Peyer's patch (tissue), 4 donors: Measurements from ENCODE around the gene RAD9B. TPM values are rescaled to one million over a fixed set of nuclear protein-coding genes. Genes with fewer than 3 reads are reported as not detected.
"Not testable (repeated sequence)": the region's sequence is repeated elsewhere in the genome, so short reads cannot be mapped to it uniquely, and the experiment has no call there.

Experiments used
- DNase-seq, 3 donors: peaks; one replicate each; pipeline ENCODE4 v3.0.0-alpha.2; 2017 to 2019
- H3K27ac ChIP-seq, 4 donors: fragments of 200-600 bp; sonication (generic); one replicate each; pipeline ENCODE4 v1.5.1; 2016 to 2019
- H3K27me3 ChIP-seq, 2 donors: fragments of 200-600 bp; sonication (generic); one replicate each; pipeline ENCODE4 v1.5.1; 2019
- H3K36me3 ChIP-seq, 3 donors: fragments of 200-600 bp; sonication (generic); one replicate each; pipeline ENCODE4 v1.5.1; 2016 to 2019
- H3K4me1 ChIP-seq, 4 donors: fragments of 200-600 bp; sonication (generic); one replicate each; pipeline ENCODE4 v1.5.1; 2016 to 2019
- H3K4me3 ChIP-seq, 4 donors: fragments of 200-600 bp; sonication (generic); 1 replicate in 3 of 4; 2 replicates in 1 of 4; pipeline ENCODE4 v1.5.1; 2016 to 2019; ENCODE audit warnings: mild to moderate bottlenecking in 1 of 4
- H3K9me3 ChIP-seq, 4 donors: fragments of 200-600 bp; sonication (generic); one replicate each; pipeline ENCODE4 v1.5.1; 2016 to 2019; ENCODE audit warnings: mild to moderate bottlenecking in 1 of 4
- POLR2A ChIP-seq, 2 donors: fragments of 450-650 bp; IDR thresholded peaks; one replicate each; pipeline ENCODE4 v1.5.1; 2017; ENCODE audit warnings: antibody characterized with exemption in 2 of 2, mild to moderate bottlenecking in 2 of 2, moderate library complexity in 2 of 2
- total RNA-seq, 4 donors: library from RNA; depleted of rRNA; stranded (reverse); fragments of >200 nt; gene quantifications; one replicate each; pipeline ENCODE4 v1.1.0, GENCODE V29; 2016
- TF ChIP-seq, protein P1 (sequence below), 6 experiments: fragments of 450-650 bp in 4 of 6; fragments of 200-600 bp in 2 of 6; sonication (generic) in 1 of 6; IDR thresholded peaks; one replicate each; pipeline ENCODE4 v1.5.1; 2017 to 2019; ENCODE audit warnings: antibody characterized with exemption in 6 of 6, mild to moderate bottlenecking in 3 of 6, moderate library complexity in 1 of 6

Gene RAD9B
- total RNA-seq, 4 donors from 2014 or later = 0.40 to 0.83 TPM; not detected in 2

DNA sequence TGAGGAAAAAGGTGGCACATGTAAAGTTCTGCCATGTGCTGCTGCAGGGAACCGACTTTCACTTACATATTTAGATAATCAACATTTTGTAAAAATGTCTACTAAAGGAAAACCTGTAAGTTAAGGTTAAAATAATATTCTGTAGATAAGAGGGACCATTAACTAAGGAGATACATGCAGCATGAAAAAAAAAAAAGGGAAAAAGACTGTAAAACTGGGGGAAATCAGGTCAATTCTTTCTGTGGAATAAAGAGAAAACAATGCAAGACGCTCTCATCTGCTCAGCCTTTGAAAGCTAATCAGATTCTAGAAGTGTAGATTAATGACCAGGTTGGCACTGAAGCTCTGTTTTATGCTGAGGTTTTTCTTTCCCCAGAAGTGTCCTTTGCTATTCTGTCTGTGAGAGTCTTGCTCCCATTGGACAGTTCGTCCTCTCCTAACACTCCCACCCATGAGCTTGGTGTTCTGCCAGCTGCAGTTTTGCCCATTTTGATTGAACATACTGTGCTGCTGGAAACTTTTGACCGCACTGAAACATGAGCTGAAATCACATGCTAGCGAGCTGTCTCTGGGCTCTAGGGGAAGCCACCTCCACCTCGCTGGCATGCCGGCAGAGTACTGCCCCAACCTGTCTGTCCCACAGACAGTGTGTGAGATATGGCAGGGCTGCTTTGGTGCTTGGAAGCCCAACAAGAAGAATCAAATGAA lies 41.3 kb downstream of the RAD9B start:
- Histone ChIP-seq H3K4me3 (no peak overlapping the region), H3K9me3 (no peaks in the 10 kb centered on the region), H3K36me3 (peaks cover 0 to 18% (median 0%) of the 10 kb centered on the region in 3 donors), H3K4me1 (peaks cover 0 to 38% (median 5%) of the 10 kb centered on the region in 4 donors), H3K27ac (peak overlapping the region; percentile 52 to 75 (median 68)), H3K27me3 (no peaks in the 10 kb centered on the region)
- TF ChIP-seq POLR2A (IDR thresholded peaks at IDR 0.05) = no peak
- TF ChIP-seq, protein P1, sequence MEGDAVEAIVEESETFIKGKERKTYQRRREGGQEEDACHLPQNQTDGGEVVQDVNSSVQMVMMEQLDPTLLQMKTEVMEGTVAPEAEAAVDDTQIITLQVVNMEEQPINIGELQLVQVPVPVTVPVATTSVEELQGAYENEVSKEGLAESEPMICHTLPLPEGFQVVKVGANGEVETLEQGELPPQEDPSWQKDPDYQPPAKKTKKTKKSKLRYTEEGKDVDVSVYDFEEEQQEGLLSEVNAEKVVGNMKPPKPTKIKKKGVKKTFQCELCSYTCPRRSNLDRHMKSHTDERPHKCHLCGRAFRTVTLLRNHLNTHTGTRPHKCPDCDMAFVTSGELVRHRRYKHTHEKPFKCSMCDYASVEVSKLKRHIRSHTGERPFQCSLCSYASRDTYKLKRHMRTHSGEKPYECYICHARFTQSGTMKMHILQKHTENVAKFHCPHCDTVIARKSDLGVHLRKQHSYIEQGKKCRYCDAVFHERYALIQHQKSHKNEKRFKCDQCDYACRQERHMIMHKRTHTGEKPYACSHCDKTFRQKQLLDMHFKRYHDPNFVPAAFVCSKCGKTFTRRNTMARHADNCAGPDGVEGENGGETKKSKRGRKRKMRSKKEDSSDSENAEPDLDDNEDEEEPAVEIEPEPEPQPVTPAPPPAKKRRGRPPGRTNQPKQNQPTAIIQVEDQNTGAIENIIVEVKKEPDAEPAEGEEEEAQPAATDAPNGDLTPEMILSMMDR (IDR thresholded peaks at IDR 0.05) = no peak
- peak; percentile 59 to 90 (median 62) for DNase-seq

DNA sequence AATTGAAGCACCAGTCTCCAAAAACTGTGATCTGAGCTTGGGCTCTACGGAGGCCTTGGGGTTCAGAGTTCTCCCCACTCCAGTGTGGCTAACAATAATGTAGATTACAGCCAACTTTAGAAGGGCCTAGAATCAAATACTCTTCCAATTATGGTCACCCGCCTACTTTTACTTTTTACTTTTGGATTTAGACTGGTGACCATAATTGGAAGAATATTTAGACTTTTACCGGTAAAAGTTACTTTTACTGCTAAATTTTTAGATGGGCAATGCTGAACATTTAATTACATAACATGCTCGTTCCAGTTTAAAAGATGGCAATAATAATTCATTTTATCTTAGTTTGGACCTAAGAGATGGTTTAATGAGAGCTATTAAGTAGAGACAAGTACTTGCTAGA lies 41.8 kb downstream of the RAD9B start:
- peaks cover 0 to 12% (median 0%) of the 10 kb centered on the region in 3 donors for H3K36me3 ChIP-seq
- H3K27ac ChIP-seq = peak overlapping the region; percentile 52 to 75 (median 68)
- peaks cover 0 to 36% (median 5%) of the 10 kb centered on the region in 4 donors for H3K4me1 ChIP-seq
- no peak overlapping the region for H3K4me3 ChIP-seq
- TF ChIP-seq, protein P1 (IDR thresholded peaks at IDR 0.05) = no peak
- DNase-seq = no peak
- no peaks in the 10 kb centered on the region for H3K27me3 ChIP-seq
- no peaks in the 10 kb centered on the region for H3K9me3 ChIP-seq

DNA sequence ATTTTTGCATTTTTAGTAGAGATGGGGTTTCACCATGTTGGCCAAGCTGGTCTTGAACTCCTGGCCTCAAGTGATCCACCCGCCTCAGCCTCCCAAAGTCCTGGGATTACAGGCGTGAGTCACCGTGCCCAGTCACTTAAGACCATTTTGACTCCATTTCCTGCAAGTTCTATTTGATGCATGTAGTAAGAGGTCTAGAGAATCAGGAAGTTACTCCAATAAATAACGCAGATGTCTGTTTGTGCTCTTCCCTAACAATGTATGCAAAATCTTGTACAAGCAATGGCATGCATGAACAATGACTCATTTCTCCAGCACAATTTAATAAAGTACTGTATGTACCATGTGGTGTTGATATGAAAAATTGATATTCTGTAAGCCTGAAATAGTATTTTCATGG lies 43.1 kb downstream of the RAD9B start:
- DNase-seq, H3K27me3 ChIP-seq, H3K4me3 ChIP-seq, H3K36me3 ChIP-seq, H3K9me3 ChIP-seq: not testable (repeated sequence)
- H3K27ac ChIP-seq = peak overlapping the region in 1 of 4 donors; percentile 51
- H3K4me1 ChIP-seq = peaks cover 0 to 34% (median 5%) of the 10 kb centered on the region in 4 donors

DNA sequence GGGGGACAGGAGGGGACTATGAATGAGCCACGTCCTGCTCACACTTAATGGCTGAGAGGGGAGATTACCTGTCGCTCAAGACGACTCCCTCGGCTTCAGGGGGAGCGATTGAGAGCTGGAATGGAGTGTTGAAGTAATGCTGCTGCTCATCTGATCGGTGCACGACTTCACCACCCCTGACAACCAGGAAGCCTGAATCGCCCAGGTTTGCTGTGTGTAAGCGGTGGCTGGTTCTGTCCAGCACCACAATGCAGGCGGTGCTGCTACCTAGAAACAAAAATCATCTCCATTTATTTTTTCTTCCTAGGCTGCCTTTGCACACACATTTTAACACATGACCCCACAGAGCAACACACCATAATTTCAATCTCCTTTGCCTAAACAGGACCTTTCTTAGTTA lies 43.7 kb downstream of the RAD9B start:
- H3K4me1 ChIP-seq = peaks cover 0 to 34% (median 5%) of the 10 kb centered on the region in 4 donors

DNA sequence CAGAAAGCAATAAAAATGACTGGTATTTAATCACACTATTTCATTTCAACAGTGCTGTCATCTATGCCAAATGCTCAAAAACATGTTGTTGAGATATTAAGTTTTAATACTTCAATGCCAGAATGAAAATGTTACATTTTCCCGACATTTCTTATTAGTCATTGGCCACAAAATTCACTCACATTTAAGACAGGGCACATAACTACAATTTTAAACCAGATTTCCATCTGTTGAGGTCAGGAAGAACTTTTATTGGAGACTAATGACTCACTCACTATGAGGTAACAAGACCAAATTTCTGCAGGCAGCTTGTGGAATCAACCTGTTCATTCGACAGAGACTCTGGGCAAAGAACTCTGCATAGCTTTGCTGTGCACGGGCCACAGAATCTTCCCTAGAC lies 44.2 kb downstream of the RAD9B start:
- no peak overlapping the region for H3K4me3 ChIP-seq
- H3K9me3 ChIP-seq = no peaks in the 10 kb centered on the region
- DNase-seq = no peak
- H3K27ac ChIP-seq = peak overlapping the region in 1 of 4 donors; percentile 51
- TF ChIP-seq POLR2A (IDR thresholded peaks at IDR 0.05) = no peak
- TF ChIP-seq, protein P1 (IDR thresholded peaks at IDR 0.05) = no peak
- peaks cover 0 to 34% (median 5%) of the 10 kb centered on the region in 4 donors for H3K4me1 ChIP-seq
- H3K27me3 ChIP-seq = no peaks in the 10 kb centered on the region
- H3K36me3 ChIP-seq = peaks cover 0 to 14% (median 0%) of the 10 kb centered on the region in 3 donors

More for the DNA sequence above, 43.7 kb downstream of the RAD9B start:
- Histone ChIP-seq H3K4me3 (no peak overlapping the region), H3K27ac (peak overlapping the region in 1 of 4 donors; percentile 51), H3K36me3 (peaks cover 0 to 11% (median 0%) of the 10 kb centered on the region in 3 donors), H3K27me3 (no peaks in the 10 kb centered on the region), H3K9me3 (no peaks in the 10 kb centered on the region)
- TF ChIP-seq, protein P1 (IDR thresholded peaks at IDR 0.05) = no peak
- TF ChIP-seq POLR2A (IDR thresholded peaks at IDR 0.05) = no peak
- DNase-seq = no peak

DNA sequence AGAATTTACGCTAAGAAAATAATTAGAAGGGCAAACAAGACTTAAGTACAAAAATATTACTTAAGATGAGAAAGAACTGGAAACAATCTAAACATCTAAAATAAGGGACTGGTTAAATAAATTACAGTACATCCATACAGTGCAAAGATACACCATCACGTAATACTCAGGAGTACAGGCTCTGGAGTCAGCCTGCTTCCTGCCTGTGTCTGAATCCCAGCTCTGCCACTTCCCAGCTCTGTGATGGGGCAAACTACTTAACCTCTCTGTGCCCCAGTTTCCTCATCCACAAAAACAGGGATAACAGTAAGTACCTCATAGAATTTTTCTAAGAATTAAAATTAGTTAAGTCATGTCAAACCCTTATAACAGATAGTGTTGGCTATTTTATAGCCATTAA lies 45.0 kb downstream of the RAD9B start:
- H3K36me3 ChIP-seq = peaks cover 0 to 18% (median 0%) of the 10 kb centered on the region in 3 donors
- H3K4me1 ChIP-seq = peaks cover 0 to 34% (median 5%) of the 10 kb centered on the region in 4 donors
- no peak for DNase-seq
- no peaks in the 10 kb centered on the region for H3K9me3 ChIP-seq
- no peaks in the 10 kb centered on the region for H3K27me3 ChIP-seq
- peak overlapping the region in 1 of 4 donors; percentile 29 for H3K27ac ChIP-seq
- no peak overlapping the region for H3K4me3 ChIP-seq
- TF ChIP-seq, protein P1 (IDR thresholded peaks at IDR 0.05) = no peak
- no peak for TF ChIP-seq POLR2A (IDR thresholded peaks at IDR 0.05)
